Measurements from ENCODE around the gene HSDL2. TPM values are rescaled to one million over a fixed set of nuclear protein-coding genes. Genes with fewer than 3 reads are reported as not detected.

HSDL2 gene
- total RNA-seq, 2 donors from 2014 or later, result 93.0 to 127 TPM

- Histone ChIP-seq H3K27ac (no peak overlapping the region), H3K4me3 (no peak overlapping the region), H3K36me3 (peaks cover 19% of the 10 kb centered on the region), H3K27me3 (no peaks in the 10 kb centered on the region), H3K4me1 (no peaks in the 10 kb centered on the region), H3K9me3 (no peaks in the 10 kb centered on the region)
- no peak for DNase-seq (ENCODE audit: low spot score)
- TF ChIP-seq, protein P1, sequence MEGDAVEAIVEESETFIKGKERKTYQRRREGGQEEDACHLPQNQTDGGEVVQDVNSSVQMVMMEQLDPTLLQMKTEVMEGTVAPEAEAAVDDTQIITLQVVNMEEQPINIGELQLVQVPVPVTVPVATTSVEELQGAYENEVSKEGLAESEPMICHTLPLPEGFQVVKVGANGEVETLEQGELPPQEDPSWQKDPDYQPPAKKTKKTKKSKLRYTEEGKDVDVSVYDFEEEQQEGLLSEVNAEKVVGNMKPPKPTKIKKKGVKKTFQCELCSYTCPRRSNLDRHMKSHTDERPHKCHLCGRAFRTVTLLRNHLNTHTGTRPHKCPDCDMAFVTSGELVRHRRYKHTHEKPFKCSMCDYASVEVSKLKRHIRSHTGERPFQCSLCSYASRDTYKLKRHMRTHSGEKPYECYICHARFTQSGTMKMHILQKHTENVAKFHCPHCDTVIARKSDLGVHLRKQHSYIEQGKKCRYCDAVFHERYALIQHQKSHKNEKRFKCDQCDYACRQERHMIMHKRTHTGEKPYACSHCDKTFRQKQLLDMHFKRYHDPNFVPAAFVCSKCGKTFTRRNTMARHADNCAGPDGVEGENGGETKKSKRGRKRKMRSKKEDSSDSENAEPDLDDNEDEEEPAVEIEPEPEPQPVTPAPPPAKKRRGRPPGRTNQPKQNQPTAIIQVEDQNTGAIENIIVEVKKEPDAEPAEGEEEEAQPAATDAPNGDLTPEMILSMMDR (IDR thresholded peaks at IDR 0.05), result no peak
Observed at GRCh38 chr9:112439171-112439570, 59.3 kb downstream of the HSDL2 start.

GRCh38 chr9:112439825-112440224 lies 59.9 kb downstream of the HSDL2 start:
- Histone ChIP-seq H3K4me1 (no peaks in the 10 kb centered on the region), H3K4me3 (no peak overlapping the region), H3K9me3 (no peaks in the 10 kb centered on the region), H3K36me3 (peaks cover 19% of the 10 kb centered on the region), H3K27ac (no peak overlapping the region), H3K27me3 (no peaks in the 10 kb centered on the region)
- DNase-seq (ENCODE audit: low spot score), result no peak
- TF ChIP-seq, protein P1 (IDR thresholded peaks at IDR 0.05), result no peak

GRCh38 chr9:112443200-112443599 lies 63.3 kb downstream of the HSDL2 start:
- H3K4me1 ChIP-seq, result peaks cover 0 to 5% of the 10 kb centered on the region in 2 donors
- DNase-seq (ENCODE audit: low spot score), result no peak
- H3K36me3 ChIP-seq, result peaks cover 19% of the 10 kb centered on the region
- H3K4me3 ChIP-seq, result no peak overlapping the region
- no peaks in the 10 kb centered on the region for H3K9me3 ChIP-seq
- TF ChIP-seq, protein P1 (IDR thresholded peaks at IDR 0.05), result peak in 1 of 2 donors; percentile 53
- H3K27ac ChIP-seq, result no peak overlapping the region
- no peaks in the 10 kb centered on the region for H3K27me3 ChIP-seq

DNA sequence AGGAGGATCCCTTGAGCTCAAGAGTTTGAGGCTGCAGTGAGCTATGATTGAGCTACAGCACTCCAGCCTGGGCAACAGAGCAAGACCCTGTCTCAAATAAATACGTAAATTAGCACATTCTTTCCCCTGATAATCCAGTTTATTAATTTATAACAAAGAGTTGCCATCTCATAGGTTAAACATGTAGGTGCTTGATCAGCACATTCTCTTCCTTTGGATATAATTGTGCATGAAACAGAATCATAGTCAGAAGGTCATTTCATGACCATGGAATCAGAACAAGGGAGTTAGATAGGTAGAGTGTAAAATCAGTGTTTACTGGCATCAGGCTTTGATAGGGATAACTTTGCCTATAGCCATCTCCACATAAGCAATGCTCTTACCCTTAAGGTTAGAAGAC lies 63.7 kb downstream of the HSDL2 start:
- no peak overlapping the region for H3K27ac ChIP-seq
- H3K4me1 ChIP-seq, result peaks cover 0 to 5% of the 10 kb centered on the region in 2 donors
- TF ChIP-seq, protein P1 (IDR thresholded peaks at IDR 0.05), result no peak
- H3K27me3 ChIP-seq, result no peaks in the 10 kb centered on the region
- H3K36me3 ChIP-seq, result peaks cover 19% of the 10 kb centered on the region
- H3K4me3 ChIP-seq, result no peak overlapping the region
- no peaks in the 10 kb centered on the region for H3K9me3 ChIP-seq
- no peak for DNase-seq (ENCODE audit: low spot score)

- Histone ChIP-seq H3K4me3 (no peak overlapping the region), H3K36me3 (peaks cover 14% of the 10 kb centered on the region), H3K4me1 (peaks cover 0 to 5% of the 10 kb centered on the region in 2 donors), H3K27me3 (no peaks in the 10 kb centered on the region), H3K9me3 (no peaks in the 10 kb centered on the region), H3K27ac (no peak overlapping the region)
- TF ChIP-seq, protein P1 (IDR thresholded peaks at IDR 0.05), result no peak
- no peak for DNase-seq (ENCODE audit: low spot score)
Observed at GRCh38 chr9:112445196-112445595, 65.3 kb downstream of the HSDL2 start.

- no peaks in the 10 kb centered on the region for H3K27me3 ChIP-seq
- no peak overlapping the region for H3K27ac ChIP-seq
- TF ChIP-seq, protein P1 (IDR thresholded peaks at IDR 0.05), result no peak
Observed at GRCh38 chr9:112446080-112446479, 66.2 kb downstream of the HSDL2 start.

More at GRCh38 chr9:112446080-112446479, 66.2 kb downstream of the HSDL2 start:
- Histone ChIP-seq H3K36me3 (peaks cover 7% of the 10 kb centered on the region), H3K9me3 (no peaks in the 10 kb centered on the region), H3K4me3 (no peak overlapping the region), H3K4me1 (peaks cover 0 to 5% of the 10 kb centered on the region in 2 donors)
- no peak for DNase-seq (ENCODE audit: low spot score)

Measured in right atrium auricular region (tissue), 2 donors.